HG03432 (cell line): ENCODE data around the gene MTX2.
A peak's percentile ranks its signal among the peaks of the same experiment; 100 is the strongest.
"Not testable (repeated sequence)": the region's sequence is repeated elsewhere in the genome, so short reads cannot be mapped to it uniquely, and the experiment has no call there.

ENCODE experiments used
- ATAC-seq: cut with Tn5 transposase; IDR thresholded peaks from one replicate; pipeline ENCODE4 v1.9.1; 2021; ENCODE audit warnings: mild to moderate bottlenecking, moderate library complexity; ENCODE audit not compliant: unreplicated experiment

Gene MTX2

GRCh38 chr2:176284461-176285049 lies 15.3 kb downstream of the MTX2 start:
- ATAC-seq = no peak

GRCh38 chr2:176285321-176285720 lies 16.1 kb downstream of the MTX2 start:
- no peak for ATAC-seq

- ATAC-seq = no peak
Observed at GRCh38 chr2:176291335-176291734, 22.1 kb downstream of the MTX2 start.

- ATAC-seq = peak; percentile 93
Observed at GRCh38 chr2:176291809-176292283, 22.6 kb downstream of the MTX2 start.

- ATAC-seq = no peak
Observed at GRCh38 chr2:176292608-176293007, 23.4 kb downstream of the MTX2 start.

GRCh38 chr2:176293334-176293733 lies 24.1 kb downstream of the MTX2 start:
- ATAC-seq = no peak

- no peak for ATAC-seq
Observed at GRCh38 chr2:176297067-176297466, 27.8 kb downstream of the MTX2 start.

- no peak for ATAC-seq
Observed at GRCh38 chr2:176297737-176298136, 28.5 kb downstream of the MTX2 start.

GRCh38 chr2:176306020-176306419 lies 36.8 kb downstream of the MTX2 start:
- ATAC-seq = not testable (repeated sequence)

- ATAC-seq = peak; percentile 26
Observed at GRCh38 chr2:176317199-176317598, 48.0 kb downstream of the MTX2 start.

GRCh38 chr2:176317623-176318065 lies 48.4 kb downstream of the MTX2 start:
- ATAC-seq = peak; percentile 39

GRCh38 chr2:176321916-176322315 lies 52.7 kb downstream of the MTX2 start:
- no peak for ATAC-seq

GRCh38 chr2:176324862-176325261 lies 55.6 kb downstream of the MTX2 start:
- ATAC-seq = no peak

- no peak for ATAC-seq
Observed at GRCh38 chr2:176325732-176326131, 56.5 kb downstream of the MTX2 start.

- no peak for ATAC-seq
Observed at GRCh38 chr2:176328149-176328548, 58.9 kb downstream of the MTX2 start.

GRCh38 chr2:176330612-176331011 lies 61.4 kb downstream of the MTX2 start:
- ATAC-seq = no peak

GRCh38 chr2:176331646-176332045 lies 62.4 kb downstream of the MTX2 start:
- no peak for ATAC-seq

- no peak for ATAC-seq
Observed at GRCh38 chr2:176334729-176335128, 65.5 kb downstream of the MTX2 start.

- no peak for ATAC-seq
Observed at GRCh38 chr2:176338395-176338794, 69.2 kb downstream of the MTX2 start.

- no peak for ATAC-seq
Observed at GRCh38 chr2:176339208-176339607, 70.0 kb downstream of the MTX2 start.

- ATAC-seq = no peak
Observed at GRCh38 chr2:176356251-176356650, 87.0 kb downstream of the MTX2 start.

GRCh38 chr2:176364273-176364977 lies 95.2 kb downstream of the MTX2 start:
- no peak for ATAC-seq
